Suprapubic skin (tissue), 4 donors: ENCODE data around the gene HHAT. TPM values are rescaled to one million over a fixed set of nuclear protein-coding genes. Genes with fewer than 3 reads are reported as not detected.

Experiments
- DNase-seq, 2 donors: peaks; one replicate each; pipeline ENCODE4 v3.0.0-alpha.2; 2019; ENCODE audit warnings: low spot score in 2 of 2
- H3K27ac ChIP-seq: fragments of 200-600 bp; sonication (generic); one replicate; pipeline ENCODE4 v1.5.1; 2019
- H3K27me3 ChIP-seq: fragments of 200-600 bp; sonication (generic); one replicate; pipeline ENCODE4 v1.5.1; 2019
- H3K36me3 ChIP-seq: fragments of 200-600 bp; sonication (generic); one replicate; pipeline ENCODE4 v1.5.1; 2019
- H3K4me1 ChIP-seq: fragments of 200-600 bp; sonication (generic); one replicate; pipeline ENCODE4 v1.5.1; 2019
- H3K4me3 ChIP-seq: fragments of 200-600 bp; sonication (generic); one replicate; pipeline ENCODE4 v1.5.1; 2019; ENCODE audit warnings: mild to moderate bottlenecking
- H3K9me3 ChIP-seq: fragments of 200-600 bp; sonication (generic); one replicate; pipeline ENCODE4 v1.5.1; 2019
- CTCF ChIP-seq, 2 donors: fragments of 200-600 bp in 1 of 2; fragments of 450-650 bp in 1 of 2; sonication (generic) in 1 of 2; IDR thresholded peaks; one replicate each; pipeline ENCODE4 v1.5.1; 2016 to 2019; ENCODE audit warnings: antibody characterized with exemption in 2 of 2, mild to moderate bottlenecking in 1 of 2, moderate library complexity in 1 of 2
- EP300 ChIP-seq: sonication (generic); formaldehyde crosslinking; IDR thresholded peaks from one replicate; pipeline ENCODE4 v1.6.1; 2017; ENCODE audit warnings: antibody characterized with exemption
- POLR2A ChIP-seq, 2 donors: fragments of 450-650 bp; IDR thresholded peaks; one replicate each; pipeline ENCODE4 v1.6.1; 2017; ENCODE audit warnings: antibody characterized with exemption in 2 of 2, mild to moderate bottlenecking in 2 of 2, moderate library complexity in 2 of 2
- POLR2AphosphoS5 ChIP-seq, 3 donors: sonication (generic); formaldehyde crosslinking; IDR thresholded peaks; one replicate each; pipeline ENCODE4 v1.6.1; 2017; ENCODE audit warnings: antibody characterized with exemption in 3 of 3
- WGBS: methylation state at CpG from one replicate; pipeline ENCODE4 v1.1.5; 2018; 5-methylcytosine and 5-hydroxymethylcytosine counted together
- total RNA-seq, 4 donors: library from RNA; depleted of rRNA; stranded (reverse); fragments of >200 nt; gene quantifications; one replicate each; pipeline ENCODE4 v1.1.0, GENCODE V29; 2016

Gene HHAT
- total RNA-seq, 4 donors from 2014 or later, result 4.1 to 20.0 (median 9.3) TPM

DNA sequence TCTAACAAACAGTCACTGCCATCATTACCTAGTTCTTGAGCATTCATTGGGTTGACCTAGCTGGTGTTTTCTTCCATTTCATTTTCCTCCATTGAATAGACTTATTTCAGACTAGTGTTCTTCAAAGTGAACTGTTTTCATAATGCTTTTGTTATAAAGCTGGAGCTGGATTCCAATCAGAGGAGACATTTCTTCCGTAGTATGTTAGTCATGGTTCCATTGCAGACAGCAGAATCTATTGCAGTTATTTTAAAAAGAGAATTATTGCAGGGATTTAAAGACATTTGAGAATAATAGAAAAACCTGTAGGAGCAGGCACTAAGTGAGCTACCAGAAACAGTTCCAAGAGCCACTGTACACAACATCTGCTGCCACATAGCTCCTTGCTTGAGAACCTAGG is 50.0 kb downstream of the HHAT start:
- DNase-seq, result no peak
- WGBS, result 94% methylated on average over 1 of the region's 1 CpG
- Histone ChIP-seq H3K4me3 (no peak overlapping the region), H3K36me3 (no peaks in the 10 kb centered on the region), H3K27me3 (no peaks in the 10 kb centered on the region), H3K27ac (no peak overlapping the region), H3K9me3 (no peaks in the 10 kb centered on the region), H3K4me1 (no peaks in the 10 kb centered on the region)
- no peak for TF ChIP-seq POLR2A (IDR thresholded peaks at IDR 0.05)
- no peak for TF ChIP-seq EP300
- TF ChIP-seq CTCF (IDR thresholded peaks at IDR 0.05), result no peak
- TF ChIP-seq POLR2AphosphoS5 (IDR thresholded peaks at IDR 0.05), result no peak

GRCh38 chr1:210381934-210382333 is 53.2 kb downstream of the HHAT start:
- DNase-seq, result no peak
- Histone ChIP-seq H3K4me1 (no peaks in the 10 kb centered on the region), H3K4me3 (no peak overlapping the region), H3K27ac (no peak overlapping the region), H3K27me3 (no peaks in the 10 kb centered on the region), H3K36me3 (no peaks in the 10 kb centered on the region), H3K9me3 (no peaks in the 10 kb centered on the region)
- WGBS, result 85% methylated on average over 4 of the region's 4 CpGs
- no peak for TF ChIP-seq CTCF (IDR thresholded peaks at IDR 0.05)
- no peak for TF ChIP-seq POLR2A (IDR thresholded peaks at IDR 0.05)
- no peak for TF ChIP-seq POLR2AphosphoS5 (IDR thresholded peaks at IDR 0.05)
- TF ChIP-seq EP300, result no peak

DNA sequence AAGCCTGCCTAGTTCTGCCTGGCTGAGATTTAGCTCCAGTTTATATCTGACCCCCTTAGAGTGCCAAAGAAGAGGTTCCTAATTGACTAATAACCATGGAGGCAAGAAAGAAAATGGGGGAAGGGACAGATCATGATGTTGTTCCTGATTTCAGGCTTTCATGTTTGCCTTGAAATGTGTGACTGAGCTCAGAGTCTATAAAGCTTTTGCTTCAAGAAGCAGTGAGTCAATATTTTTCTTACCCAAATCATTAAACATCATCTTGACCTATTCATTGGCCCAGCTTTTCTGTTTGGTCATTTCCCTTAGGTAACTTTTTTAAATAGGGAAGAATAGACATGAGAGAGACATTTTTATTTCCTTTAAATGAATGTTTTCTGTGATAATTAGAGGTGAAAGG is 55.9 kb downstream of the HHAT start:
- H3K9me3 ChIP-seq, result no peaks in the 10 kb centered on the region
- no peak overlapping the region for H3K27ac ChIP-seq
- no peaks in the 10 kb centered on the region for H3K36me3 ChIP-seq
- no peak for DNase-seq
- H3K27me3 ChIP-seq, result no peaks in the 10 kb centered on the region
- no peak for TF ChIP-seq POLR2A (IDR thresholded peaks at IDR 0.05)
- TF ChIP-seq CTCF (IDR thresholded peaks at IDR 0.05), result no peak
- TF ChIP-seq EP300, result no peak
- no peak for TF ChIP-seq POLR2AphosphoS5 (IDR thresholded peaks at IDR 0.05)
- no peaks in the 10 kb centered on the region for H3K4me1 ChIP-seq
- no peak overlapping the region for H3K4me3 ChIP-seq

DNA sequence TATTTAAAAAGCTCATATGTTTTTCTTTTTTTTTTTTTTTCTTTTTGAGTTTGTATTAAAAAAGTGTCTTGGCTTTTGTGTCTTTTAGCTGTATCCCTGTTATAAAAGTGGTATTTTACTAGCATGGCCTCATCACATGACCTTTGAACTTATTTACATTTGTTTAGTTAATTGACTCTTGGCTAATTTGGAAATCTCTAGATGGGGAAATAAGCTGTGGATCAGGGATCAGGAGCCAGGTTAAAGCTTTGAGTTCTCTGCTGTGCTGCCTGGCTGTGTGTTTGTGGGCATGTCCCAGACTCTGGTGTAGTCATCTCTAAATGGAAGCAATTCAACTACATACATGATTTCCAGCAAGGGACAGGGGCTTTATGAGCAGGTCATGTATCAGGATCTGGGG is 56.5 kb downstream of the HHAT start:
- TF ChIP-seq EP300 (no peak), POLR2AphosphoS5 (IDR thresholded peaks at IDR 0.05) (no peak), POLR2A (IDR thresholded peaks at IDR 0.05) (no peak), CTCF (IDR thresholded peaks at IDR 0.05) (no peak)
- Histone ChIP-seq H3K4me3 (no peak overlapping the region), H3K9me3 (no peaks in the 10 kb centered on the region), H3K4me1 (no peaks in the 10 kb centered on the region), H3K27me3 (no peaks in the 10 kb centered on the region), H3K36me3 (no peaks in the 10 kb centered on the region), H3K27ac (no peak overlapping the region)
- DNase-seq, result no peak

DNA sequence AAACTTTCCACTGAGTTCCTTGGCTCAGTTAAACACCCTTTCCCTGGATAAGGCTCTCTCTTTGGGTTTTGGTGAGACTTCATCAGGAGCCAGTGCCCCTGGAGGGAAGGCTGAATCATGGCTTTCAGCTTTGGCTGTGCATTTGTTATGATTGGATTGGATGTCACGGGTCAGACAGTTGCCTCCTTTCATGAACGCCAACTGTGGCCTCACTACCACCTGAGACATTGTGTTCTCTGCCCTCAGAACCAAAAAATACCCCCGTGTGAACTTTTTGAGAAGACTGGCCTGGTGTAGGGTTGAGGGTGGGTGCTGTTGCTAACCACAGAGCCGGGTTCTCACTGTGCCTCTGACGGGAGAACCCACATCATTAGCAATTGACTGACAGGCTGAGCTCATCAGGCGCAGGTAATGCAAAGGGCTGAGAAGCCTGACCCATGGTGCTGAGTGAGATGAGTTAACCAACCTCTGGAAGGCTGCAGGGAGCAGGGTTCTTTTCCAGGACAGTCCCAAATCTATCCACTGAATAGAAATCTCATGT is 65.6 kb downstream of the HHAT start:
- H3K27ac ChIP-seq, result peak overlapping the region; percentile 72
- whole genome bisulfite sequencing, result 55% methylated on average over 4 of the region's 6 CpGs

More for the DNA sequence above, 65.6 kb downstream of the HHAT start:
- H3K9me3 ChIP-seq, result no peaks in the 10 kb centered on the region
- TF ChIP-seq CTCF (IDR thresholded peaks at IDR 0.05) (no peak), POLR2AphosphoS5 (IDR thresholded peaks at IDR 0.05) (no peak)
- H3K36me3 ChIP-seq, result no peaks in the 10 kb centered on the region
- DNase-seq, result no peak
- H3K27me3 ChIP-seq, result no peaks in the 10 kb centered on the region
- H3K4me3 ChIP-seq, result no peak overlapping the region
- H3K4me1 ChIP-seq, result peaks cover 5% of the 10 kb centered on the region
